DND-41 (cell line): Measurements from ENCODE around the gene SETD6.

Experiments
- ATAC-seq: fragments of 200-7000 bp; cut with Tn5 transposase; 3 replicates; pipeline ENCODE4 v1.9.1; 2021; ENCODE audit warnings: low read depth; ENCODE audit not compliant: insufficient read depth
- DNase-seq: peaks from one replicate; pipeline ENCODE4 v3.0.0-alpha.2; 2020
- H2AFZ ChIP-seq: 2 replicates; pipeline ENCODE4 v1.6.0; 2012; ENCODE audit warnings: low read depth, low read length
- H3K27ac ChIP-seq: 2 replicates; pipeline ENCODE4 v1.5.1; 2012; ENCODE audit warnings: low read length, inconsistent platforms
- H3K27me3 ChIP-seq: fragments of 200-600 bp; sonication (generic); 2 replicates; pipeline ENCODE4 v1.6.0; 2012; ENCODE audit warnings: low read length, mild to moderate bottlenecking, inconsistent platforms; ENCODE audit not compliant: insufficient read depth, poor library complexity
- H3K36me3 ChIP-seq: 2 replicates; pipeline ENCODE4 v1.5.1; 2012; ENCODE audit warnings: low read length, inconsistent platforms; ENCODE audit not compliant: insufficient read depth
- H3K4me1 ChIP-seq: 2 replicates; pipeline ENCODE4 v1.5.1; 2012; ENCODE audit warnings: mild to moderate bottlenecking, low read length; ENCODE audit not compliant: insufficient read depth
- H3K4me2 ChIP-seq: 2 replicates; pipeline ENCODE4 v1.6.0; 2012; ENCODE audit warnings: mild to moderate bottlenecking, moderate library complexity, low read length, inconsistent platforms; ENCODE audit not compliant: insufficient read depth
- H3K4me3 ChIP-seq, 2 experiments: fragments of 200-600 bp in 1 of 2; shearing (Covaris generic) in 1 of 2; 2 replicates each; pipeline ENCODE4 v1.5.1; 2012 to 2016; ENCODE audit warnings: inconsistent platforms in 2 of 2, low read length in 2 of 2, mild to moderate bottlenecking in 2 of 2, low read depth in 1 of 2, moderate library complexity in 1 of 2
- H3K79me2 ChIP-seq: 2 replicates; pipeline ENCODE4 v1.6.0; 2012; ENCODE audit warnings: low read length, inconsistent platforms; ENCODE audit not compliant: insufficient read depth
- H3K9ac ChIP-seq: 2 replicates; pipeline ENCODE4 v1.6.0; 2012; ENCODE audit warnings: low read depth, mild to moderate bottlenecking, inconsistent platforms, low read length, moderate library complexity
- H3K9me3 ChIP-seq: 2 replicates; pipeline ENCODE4 v1.5.1; 2012; ENCODE audit warnings: low read length, moderate library complexity, mild to moderate bottlenecking, inconsistent platforms; ENCODE audit not compliant: insufficient read depth, severe bottlenecking
- H4K20me1 ChIP-seq: 2 replicates; pipeline ENCODE4 v1.6.0; 2012; ENCODE audit warnings: low read length; ENCODE audit not compliant: insufficient read depth
- CTCF ChIP-seq: IDR thresholded peaks from 2 replicates; pipeline ENCODE4 v1.5.1; 2012; ENCODE audit warnings: borderline replicate concordance, low read length, moderate library complexity, mild to moderate bottlenecking; ENCODE audit not compliant: poor library complexity, severe bottlenecking; ENCODE audit errors: extremely low read depth
- EZH2 ChIP-seq: IDR thresholded peaks from 3 replicates; pipeline ENCODE4 v1.6.1; 2012; ENCODE audit warnings: borderline replicate concordance, low read depth, mild to moderate bottlenecking, moderate library complexity, low read length, inconsistent platforms; ENCODE audit not compliant: severe bottlenecking

Gene SETD6

GRCh38 chr16:58481226-58481869 is 34.0 kb upstream of the SETD6 start:
- TF ChIP-seq CTCF (no peak), EZH2 (no peak)
- no peak for ATAC-seq
- Histone ChIP-seq H4K20me1 (no peaks in the 10 kb centered on the region), H3K9me3 (no peaks in the 10 kb centered on the region), H3K4me2 (no peak overlapping the region), H3K79me2 (no peaks in the 10 kb centered on the region), H3K27me3 (no peaks in the 10 kb centered on the region), H3K36me3 (no peaks in the 10 kb centered on the region), H3K4me1 (no peaks in the 10 kb centered on the region), H2AFZ (no peak overlapping the region), H3K27ac (no peak overlapping the region), H3K4me3 (no peak overlapping the region), H3K9ac (no peak overlapping the region)
- no peak for DNase-seq

- TF ChIP-seq CTCF, result no peak
- TF ChIP-seq EZH2, result no peak
- H3K79me2 ChIP-seq, result no peaks in the 10 kb centered on the region
- no peaks in the 10 kb centered on the region for H3K27me3 ChIP-seq
- ATAC-seq (no peak), DNase-seq (no peak)
- H3K4me1 ChIP-seq, result no peaks in the 10 kb centered on the region
- no peaks in the 10 kb centered on the region for H4K20me1 ChIP-seq
- no peaks in the 10 kb centered on the region for H3K36me3 ChIP-seq
- H3K27ac ChIP-seq, result no peak overlapping the region
- H2AFZ ChIP-seq, result no peak overlapping the region
- no peak overlapping the region for H3K4me3 ChIP-seq
- H3K9me3 ChIP-seq, result no peaks in the 10 kb centered on the region
- no peak overlapping the region for H3K9ac ChIP-seq
- H3K4me2 ChIP-seq, result no peak overlapping the region
These were observed 33.4 kb upstream of the SETD6 start for GRCh38 chr16:58481931-58482330.

GRCh38 chr16:58485184-58485887 is 30.0 kb upstream of the SETD6 start:
- Histone ChIP-seq H3K9ac (no peak overlapping the region), H3K27me3 (no peaks in the 10 kb centered on the region), H3K9me3 (no peaks in the 10 kb centered on the region), H2AFZ (no peak overlapping the region), H3K4me1 (peaks cover 7% of the 10 kb centered on the region), H3K36me3 (no peaks in the 10 kb centered on the region), H3K4me2 (no peak overlapping the region), H3K4me3 (no peak overlapping the region), H3K27ac (no peak overlapping the region), H3K79me2 (no peaks in the 10 kb centered on the region), H4K20me1 (no peaks in the 10 kb centered on the region)
- TF ChIP-seq EZH2, result no peak
- DNase-seq, result no peak
- ATAC-seq, result no peak

DNA sequence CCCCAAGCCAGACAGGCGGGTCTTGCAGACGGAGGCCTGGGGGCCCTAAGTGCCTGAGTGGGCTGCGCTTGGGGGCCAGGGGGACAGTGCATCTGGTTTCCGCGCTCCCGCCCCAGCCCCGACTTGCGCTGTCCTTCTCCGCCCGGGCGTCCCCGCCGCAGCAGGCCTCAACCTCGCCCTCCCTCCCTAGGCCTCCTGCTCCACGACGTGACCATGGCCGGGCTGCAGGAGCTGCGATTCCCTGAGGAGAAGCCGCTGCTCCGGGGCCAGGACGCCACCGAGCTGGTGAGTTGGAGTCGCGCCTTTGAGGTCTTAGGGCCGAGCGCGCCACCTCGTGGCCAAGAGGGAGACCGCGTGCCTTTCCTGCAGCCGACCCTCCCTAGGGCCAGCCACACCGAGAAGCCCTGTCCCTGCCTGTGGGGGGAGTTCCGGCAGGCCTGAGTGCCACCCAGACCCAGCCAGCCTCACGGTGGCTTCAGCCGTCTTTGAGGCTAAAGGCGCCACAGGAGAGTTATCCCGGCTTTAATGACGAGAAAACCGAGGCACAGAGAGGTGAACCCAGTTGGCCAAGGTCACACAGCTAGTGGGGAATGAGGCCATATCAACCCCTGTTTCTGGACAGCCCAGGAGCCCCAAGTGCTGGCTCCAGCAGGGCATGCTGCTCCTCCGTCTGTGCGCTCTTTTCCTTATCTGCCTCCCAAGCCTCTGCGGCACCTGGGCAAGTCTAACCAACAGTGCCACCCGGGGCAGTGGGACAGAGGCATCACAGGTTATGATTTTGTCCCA is 27.6 kb upstream of the SETD6 start:
- Histone ChIP-seq H3K36me3 (no peaks in the 10 kb centered on the region), H2AFZ (peak overlapping the region; percentile 79), H3K79me2 (no peaks in the 10 kb centered on the region), H3K4me1 (peaks cover 12% of the 10 kb centered on the region), H3K9me3 (no peaks in the 10 kb centered on the region), H3K4me2 (peak overlapping the region; percentile 62), H3K27me3 (no peaks in the 10 kb centered on the region), H3K9ac (no peak overlapping the region), H4K20me1 (no peaks in the 10 kb centered on the region), H3K4me3 (no peak overlapping the region), H3K27ac (no peak overlapping the region)
- peak; percentile 80 for DNase-seq
- ATAC-seq, result peak; percentile 92
- TF ChIP-seq EZH2, result no peak
- peak; percentile 95 for TF ChIP-seq CTCF
